ENCODE measurements around the gene TCN2. TPM values are rescaled to one million over a fixed set of nuclear protein-coding genes. Genes with fewer than 3 reads are reported as not detected.

TCN2 gene
- total RNA-seq, 1 donor from 2014 or later, result 1.1 TPM

- H3K36me3 ChIP-seq (ENCODE audit: control insufficient read depth, insufficient read depth, low read length), result no peaks in the 10 kb centered on the region
- no peak for TF ChIP-seq CTCF (IDR thresholded peaks at IDR 0.05; ENCODE audit: insufficient read depth, low read length, severe bottlenecking)
- no peak for FAIRE-seq
- no peak overlapping the region for H3K4me3 ChIP-seq (ENCODE audit: low read depth, low read length)
- no peak for DNase-seq (ENCODE audit: low read depth)
- H3K27me3 ChIP-seq (ENCODE audit: control insufficient read depth, insufficient read depth, low read length), result no peaks in the 10 kb centered on the region
These were observed 30.7 kb downstream of the TCN2 start for GRCh38 chr22:30637701-30638114.

GRCh38 chr22:30640361-30640760 is 33.4 kb downstream of the TCN2 start:
- Histone ChIP-seq H3K36me3 (ENCODE audit: control insufficient read depth, insufficient read depth, low read length) (no peaks in the 10 kb centered on the region), H3K4me3 (ENCODE audit: low read depth, low read length) (no peak overlapping the region), H3K27me3 (ENCODE audit: control insufficient read depth, insufficient read depth, low read length) (no peaks in the 10 kb centered on the region)
- TF ChIP-seq CTCF (IDR thresholded peaks at IDR 0.05; ENCODE audit: insufficient read depth, low read length, severe bottlenecking), result no peak
- no peak for DNase-seq (ENCODE audit: low read depth)
- FAIRE-seq, result no peak

GRCh38 chr22:30640839-30641430 is 34.0 kb downstream of the TCN2 start:
- H3K27me3 ChIP-seq (ENCODE audit: control insufficient read depth, insufficient read depth, low read length), result no peaks in the 10 kb centered on the region
- no peak for FAIRE-seq

GRCh38 chr22:30643055-30643875 is 36.3 kb downstream of the TCN2 start:
- DNase-seq (ENCODE audit: low read depth), result no peak
- no peak overlapping the region for H3K4me3 ChIP-seq (ENCODE audit: low read depth, low read length)
- H3K27me3 ChIP-seq (ENCODE audit: control insufficient read depth, insufficient read depth, low read length), result no peaks in the 10 kb centered on the region
- no peak for FAIRE-seq
- no peaks in the 10 kb centered on the region for H3K36me3 ChIP-seq (ENCODE audit: control insufficient read depth, insufficient read depth, low read length)
- no peak for TF ChIP-seq CTCF (IDR thresholded peaks at IDR 0.05; ENCODE audit: insufficient read depth, low read length, severe bottlenecking)

More at GRCh38 chr22:30640839-30641430, 34.0 kb downstream of the TCN2 start:
- no peak for DNase-seq (ENCODE audit: low read depth)
- no peak for TF ChIP-seq CTCF (IDR thresholded peaks at IDR 0.05; ENCODE audit: insufficient read depth, low read length, severe bottlenecking)
- Histone ChIP-seq H3K36me3 (ENCODE audit: control insufficient read depth, insufficient read depth, low read length) (no peaks in the 10 kb centered on the region), H3K4me3 (ENCODE audit: low read depth, low read length) (no peak overlapping the region)

GRCh38 chr22:30646518-30647160 is 39.7 kb downstream of the TCN2 start:
- H3K4me3 ChIP-seq (ENCODE audit: low read depth, low read length), result no peak overlapping the region
- no peaks in the 10 kb centered on the region for H3K27me3 ChIP-seq (ENCODE audit: control insufficient read depth, insufficient read depth, low read length)
- no peak for FAIRE-seq
- no peak for DNase-seq (ENCODE audit: low read depth)
- no peak for TF ChIP-seq CTCF (IDR thresholded peaks at IDR 0.05; ENCODE audit: insufficient read depth, low read length, severe bottlenecking)
- H3K36me3 ChIP-seq (ENCODE audit: control insufficient read depth, insufficient read depth, low read length), result no peaks in the 10 kb centered on the region

All from bronchial epithelial cell (primary cell).